ENCODE results near the gene CYP4F11. TPM values are rescaled to one million over a fixed set of nuclear protein-coding genes. Genes with fewer than 3 reads are reported as not detected.
"Not testable (repeated sequence)": the region's sequence is repeated elsewhere in the genome, so short reads cannot be mapped to it uniquely, and the experiment has no call there.

Gene CYP4F11
- polyA plus RNA-seq, 3 donors = 0.18 to 0.34 (median 0.22) TPM

DNA sequence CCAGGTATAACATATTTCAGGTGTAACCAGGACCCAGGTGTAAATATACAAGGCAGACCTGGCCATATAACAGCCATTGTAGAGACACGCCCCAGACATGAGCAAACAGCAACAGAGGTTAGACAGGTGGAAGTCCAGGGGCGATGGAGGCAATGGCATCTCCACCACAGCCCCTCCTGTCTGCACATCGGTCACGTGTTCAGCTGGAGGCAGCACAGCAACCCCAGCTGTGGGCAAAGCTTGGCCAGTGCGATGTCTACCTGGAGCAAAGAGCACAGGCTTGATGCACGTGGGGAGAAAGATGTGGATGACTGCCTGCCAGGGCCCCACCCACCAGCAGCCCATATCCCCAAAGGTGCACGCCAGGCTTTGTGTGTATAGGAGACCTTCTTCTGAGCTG lies 40.9 kb downstream of the CYP4F11 start:
- H3K27ac ChIP-seq (ENCODE audit: low read depth, low read length) = no peak overlapping the region
- 48 to 72% (median 62%) methylated on average over 7 of the region's 7 CpGs for WGBS, 3 donors

GRCh38 chr19:15892012-15892411 lies 42.3 kb downstream of the CYP4F11 start:
- H3K27ac ChIP-seq (ENCODE audit: low read depth, low read length) = no peak overlapping the region
- WGBS, 3 donors = 80 to 87% (median 82%) methylated on average over 6 of the region's 6 CpGs

DNA sequence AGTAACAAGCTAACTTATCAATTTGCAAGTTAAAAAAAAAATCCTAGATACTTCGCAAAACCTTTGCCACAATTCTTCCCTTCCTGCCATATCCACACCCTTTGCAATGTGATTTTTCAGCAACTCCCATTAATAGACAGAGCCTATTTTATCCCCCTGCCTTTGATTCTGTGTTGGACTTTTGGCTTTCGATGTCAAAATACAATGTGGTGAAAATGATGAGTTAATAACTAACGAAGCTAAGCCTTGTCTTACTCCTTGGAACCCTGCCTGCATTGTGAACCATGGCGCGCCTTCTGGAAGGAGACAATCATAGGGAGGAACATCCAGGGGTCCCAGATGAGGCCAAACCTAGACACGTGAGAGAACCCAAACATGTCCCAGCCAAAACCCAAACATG lies 42.9 kb downstream of the CYP4F11 start:
- 63 to 75% (median 64%) methylated on average over 6 of the region's 6 CpGs for WGBS, 3 donors

DNA sequence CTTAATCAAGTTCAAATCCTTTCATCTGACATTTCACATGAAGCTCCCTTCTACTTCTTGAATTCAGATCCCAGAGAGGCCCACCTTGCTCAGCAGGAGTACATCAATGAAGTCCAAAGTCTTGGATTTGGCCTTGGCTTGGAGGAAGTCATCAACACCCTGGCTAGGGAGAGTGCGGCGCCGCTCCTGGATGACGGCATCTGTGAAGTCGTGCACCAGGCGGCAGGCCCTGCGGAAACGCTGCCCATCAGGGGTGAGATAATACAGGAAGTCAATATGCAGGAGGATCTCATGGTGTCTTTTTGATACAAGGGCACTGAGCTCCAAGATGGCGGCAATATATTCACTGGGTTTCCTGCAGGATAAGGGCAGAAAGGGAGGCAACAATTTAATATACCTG lies 45.0 kb downstream of the CYP4F11 start:
- not testable (repeated sequence) for H3K27ac ChIP-seq (ENCODE audit: low read depth, low read length)
- 81 to 91% (median 82%) methylated on average over 9 of the region's 9 CpGs for WGBS, 3 donors

More for the DNA sequence above, 42.9 kb downstream of the CYP4F11 start:
- no peak overlapping the region for H3K27ac ChIP-seq (ENCODE audit: low read depth, low read length)

- WGBS, 3 donors = 71 to 80% (median 74%) methylated on average over 7 of the region's 7 CpGs
- no peak overlapping the region for H3K27ac ChIP-seq (ENCODE audit: low read depth, low read length)
Observed at GRCh38 chr19:15885919-15886318, 48.4 kb downstream of the CYP4F11 start.

DNA sequence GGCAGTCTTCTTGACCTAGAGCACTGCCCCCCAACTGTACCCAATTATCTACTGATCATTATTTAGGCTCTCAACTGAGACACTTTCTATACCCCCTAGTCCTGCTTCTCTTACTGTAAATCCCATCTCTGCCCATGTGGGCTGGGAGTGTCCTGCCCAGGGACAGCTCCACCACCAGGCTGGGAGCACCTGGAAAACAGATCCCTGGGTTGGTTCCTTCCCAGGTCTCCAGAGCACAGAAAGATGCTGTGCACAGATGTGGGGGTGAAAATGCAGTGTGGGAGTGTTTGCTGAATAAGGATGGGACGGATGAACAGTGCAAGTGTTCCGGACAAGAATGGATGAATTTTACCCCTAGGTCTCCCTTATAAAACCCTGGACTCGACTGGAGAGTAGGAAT lies 49.2 kb downstream of the CYP4F11 start:
- no peak overlapping the region for H3K27ac ChIP-seq (ENCODE audit: low read depth, low read length)
- 60 to 74% (median 71%) methylated on average over 3 of the region's 3 CpGs for WGBS, 3 donors

DNA sequence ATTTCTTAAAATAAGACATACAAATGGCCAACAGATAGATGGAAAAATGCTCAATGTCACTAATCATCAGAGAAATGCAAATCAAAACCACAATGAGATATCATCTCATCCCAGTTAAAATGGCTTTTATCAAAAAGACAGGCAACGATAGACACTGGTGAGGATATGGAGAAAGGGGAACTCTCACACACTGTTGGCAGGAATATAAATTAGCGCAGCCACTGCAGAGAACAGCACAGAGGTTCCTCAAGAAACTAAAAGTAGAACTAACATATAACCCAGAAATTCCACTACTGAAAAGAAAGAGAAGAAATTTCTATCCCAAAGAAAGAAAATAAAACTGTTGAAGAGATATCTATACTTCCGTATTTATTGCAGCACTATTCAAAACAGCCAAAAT lies 51.0 kb downstream of the CYP4F11 start:
- not testable (repeated sequence) for H3K27ac ChIP-seq (ENCODE audit: low read depth, low read length)
- WGBS, 3 donors = 45 to 73% (median 65%) methylated on average over 3 of the region's 3 CpGs

- no peak overlapping the region for H3K27ac ChIP-seq (ENCODE audit: low read depth, low read length)
- 29 to 42% (median 37%) methylated on average over 4 of the region's 4 CpGs for WGBS, 3 donors
Observed at GRCh38 chr19:15874821-15875474, 59.4 kb downstream of the CYP4F11 start.

GRCh38 chr19:15873771-15874170 lies 60.6 kb downstream of the CYP4F11 start:
- not testable (repeated sequence) for H3K27ac ChIP-seq (ENCODE audit: low read depth, low read length)
- 82 to 87% (median 87%) methylated on average over 6 of the region's 6 CpGs for WGBS, 3 donors

- WGBS, 3 donors = 4 to 9% (median 6%) methylated on average over 11 of the region's 11 CpGs
- H3K27ac ChIP-seq (ENCODE audit: low read depth, low read length) = no peak overlapping the region
Observed at GRCh38 chr19:15871570-15871969, 62.8 kb downstream of the CYP4F11 start.

GRCh38 chr19:15869873-15870272 lies 64.5 kb downstream of the CYP4F11 start:
- no peak overlapping the region for H3K27ac ChIP-seq (ENCODE audit: low read depth, low read length)
- 48 to 50% (median 49%) methylated on average over 9 of the region's 9 CpGs for WGBS, 3 donors

DNA sequence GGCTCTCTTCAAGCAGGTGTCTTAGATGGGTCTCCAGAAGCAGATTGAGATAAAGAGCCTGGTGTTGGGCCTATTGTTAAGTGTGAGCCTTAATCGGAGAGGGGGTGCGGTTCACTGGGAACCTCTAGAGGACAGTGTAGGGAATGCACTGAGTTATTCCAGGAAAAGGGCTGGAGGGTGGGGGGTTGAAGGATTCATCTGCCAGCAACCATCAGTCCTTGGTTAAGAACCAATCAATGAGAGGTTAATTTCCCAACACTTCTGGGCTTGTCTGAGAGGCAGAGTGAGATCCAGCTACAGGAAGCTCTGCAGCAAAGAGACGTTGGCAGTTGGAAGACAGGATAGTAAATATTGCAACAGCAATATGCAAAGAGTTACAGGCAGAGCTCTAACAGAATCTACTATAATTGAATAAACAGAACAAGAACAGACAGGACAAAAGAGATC lies 65.2 kb downstream of the CYP4F11 start:
- 1 to 2% (median 2%) methylated on average over 3 of the region's 3 CpGs for WGBS, 3 donors
- no peak overlapping the region for H3K27ac ChIP-seq (ENCODE audit: low read depth, low read length)

DNA sequence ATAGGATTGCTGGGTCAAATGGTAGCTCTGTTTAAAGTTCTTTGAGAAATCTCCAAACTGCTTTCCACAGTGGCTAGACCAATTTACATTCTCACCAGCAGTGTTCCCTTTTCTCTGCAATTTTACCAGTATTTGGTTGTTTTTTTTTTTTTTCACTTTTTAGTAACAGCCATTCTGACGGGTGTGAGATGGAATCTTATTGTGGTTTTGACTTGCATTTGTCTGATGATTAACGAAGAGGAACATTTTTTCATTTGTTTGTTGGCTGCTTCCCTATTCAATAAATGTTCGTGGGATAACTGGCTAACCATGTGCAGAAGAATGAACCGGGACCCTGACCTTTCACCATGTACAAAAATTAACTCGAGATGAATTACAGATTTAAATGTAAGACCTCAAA lies 67.7 kb downstream of the CYP4F11 start:
- H3K27ac ChIP-seq (ENCODE audit: low read depth, low read length) = no peak overlapping the region
- WGBS, 3 donors = 45 to 53% (median 46%) methylated on average over 5 of the region's 5 CpGs

GRCh38 chr19:15864824-15865223 lies 69.5 kb downstream of the CYP4F11 start:
- H3K27ac ChIP-seq (ENCODE audit: low read depth, low read length) = no peak overlapping the region
- 53 to 57% (median 55%) methylated on average over 5 of the region's 5 CpGs for WGBS, 3 donors

DNA sequence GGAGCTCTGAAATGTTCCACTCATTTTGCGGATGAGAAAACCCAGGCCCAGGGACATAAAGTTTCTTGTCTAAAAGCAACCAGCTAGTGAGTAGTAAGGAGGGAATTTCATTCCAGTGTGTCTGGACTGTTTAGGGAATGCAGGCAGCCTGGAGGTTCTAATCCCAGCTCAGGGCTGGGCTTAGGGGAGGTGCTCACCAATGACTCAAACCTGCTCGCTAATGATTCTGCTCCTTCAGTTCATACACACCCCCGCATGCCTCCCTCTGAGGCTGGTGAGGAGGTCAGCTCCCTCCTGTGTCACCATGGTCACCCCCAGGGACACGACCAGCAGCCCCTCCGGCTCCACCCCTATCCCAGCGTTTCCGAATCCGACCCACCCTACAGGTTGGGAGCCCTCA lies 71.1 kb downstream of the CYP4F11 start:
- no peak overlapping the region for H3K27ac ChIP-seq (ENCODE audit: low read depth, low read length)

GRCh38 chr19:15862444-15862843 lies 71.9 kb downstream of the CYP4F11 start:
- H3K27ac ChIP-seq (ENCODE audit: low read depth, low read length) = no peak overlapping the region
- 41 to 51% (median 50%) methylated on average over 7 of the region's 7 CpGs for WGBS, 3 donors

More for the DNA sequence above, 71.1 kb downstream of the CYP4F11 start:
- WGBS, 3 donors = 62 to 84% (median 77%) methylated on average over 8 of the region's 8 CpGs

Other genes with a start within 250 kb of the CYP4F11 start
- gene OR10H2, start 206.5 kb downstream of the CYP4F11 start, polyA plus RNA-seq = not detected
- not detected for gene OR10H3, start 196.5 kb downstream of the CYP4F11 start, polyA plus RNA-seq
- under 1 TPM in 1 of 3 donors, not detected in 2; 0.11 TPM for gene OR10H5, start 146.9 kb downstream of the CYP4F11 start, polyA plus RNA-seq
- gene OR10H1, start 118.9 kb downstream of the CYP4F11 start, polyA plus RNA-seq = not detected
- gene CYP4F2, start 36.5 kb downstream of the CYP4F11 start, polyA plus RNA-seq = under 1 TPM in 1 of 3 donors, not detected in 2; 0.08 TPM
- not detected for gene OR10H4, start 14.5 kb upstream of the CYP4F11 start, polyA plus RNA-seq
- gene TPM4, start 142.0 kb upstream of the CYP4F11 start, polyA plus RNA-seq = 100 to 1,000 TPM in 2 of 3 donors, 10 to 100 TPM in 1; 64.8 to 605 (median 330) TPM
- gene RAB8A, start 177.4 kb upstream of the CYP4F11 start, polyA plus RNA-seq = 10 to 100 TPM; 20.8 to 31.9 (median 27.8) TPM
- 1 to 10 TPM in 2 of 3 donors, under 1 TPM in 1; 0.56 to 4.3 (median 1.7) TPM for gene HSH2D, start 209.2 kb upstream of the CYP4F11 start, polyA plus RNA-seq
- not detected for gene CIB3, start 239.0 kb upstream of the CYP4F11 start, polyA plus RNA-seq

Data from adipose tissue (tissue), 3 donors.